Inferior parietal cortex (tissue), 1 donor: ENCODE measurements around the gene OR10X1.

ENCODE experiments used
- DNase-seq: peaks from one replicate; pipeline ENCODE4 v3.0.0-alpha.2; 2016; ENCODE audit errors: extremely low spot score

Gene OR10X1

DNA sequence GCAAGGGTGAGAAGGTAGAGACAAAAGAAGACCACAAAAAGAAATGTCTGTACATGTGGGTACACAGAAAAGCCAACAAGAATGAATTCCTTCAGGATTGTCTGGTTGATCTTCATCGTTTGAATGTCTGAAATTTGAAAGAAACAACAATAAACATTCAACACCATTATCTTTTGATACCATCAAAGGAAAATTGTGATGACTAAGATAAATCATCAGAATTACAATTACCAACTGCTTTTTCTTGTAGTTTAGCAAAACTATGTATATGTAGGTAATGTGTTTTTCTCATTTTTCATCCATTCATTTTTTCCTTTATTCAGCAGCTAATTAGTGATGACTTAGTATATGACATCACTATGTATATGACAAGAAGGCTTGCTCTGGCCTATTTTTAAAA is at the start of gene OR10X1:
Gene OR10X1 (minus strand): TSS at position 167 of the 400 bp plus-strand sequence. CDS start 0 bp downstream, at position 167.
- no peak for DNase-seq

DNA sequence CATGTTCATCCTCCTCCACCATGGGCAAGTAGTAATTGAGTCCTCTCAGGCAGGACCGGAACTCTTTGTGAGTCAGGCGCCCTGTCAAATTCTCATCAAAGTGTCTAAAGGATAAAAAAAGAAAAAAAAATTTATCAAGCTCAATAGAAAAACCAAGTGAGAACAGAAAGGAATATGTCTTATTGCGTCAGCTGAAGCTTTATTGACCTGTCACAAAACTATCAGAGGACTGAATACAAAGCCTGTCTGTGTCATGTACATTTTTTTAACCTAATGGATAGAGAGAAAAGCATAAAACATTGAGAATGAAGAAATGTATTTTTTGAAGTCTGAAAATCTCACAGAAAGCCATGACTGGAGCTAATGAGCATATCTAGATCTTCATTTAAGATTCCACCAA is 34.1 kb upstream of the OR10X1 start:
- DNase-seq: no peak

- no peak for DNase-seq
Measured at GRCh38 chr1:158611916-158612315, 32.2 kb upstream of the OR10X1 start.

GRCh38 chr1:158607296-158607695 is 27.6 kb upstream of the OR10X1 start:
- no peak for DNase-seq

DNA sequence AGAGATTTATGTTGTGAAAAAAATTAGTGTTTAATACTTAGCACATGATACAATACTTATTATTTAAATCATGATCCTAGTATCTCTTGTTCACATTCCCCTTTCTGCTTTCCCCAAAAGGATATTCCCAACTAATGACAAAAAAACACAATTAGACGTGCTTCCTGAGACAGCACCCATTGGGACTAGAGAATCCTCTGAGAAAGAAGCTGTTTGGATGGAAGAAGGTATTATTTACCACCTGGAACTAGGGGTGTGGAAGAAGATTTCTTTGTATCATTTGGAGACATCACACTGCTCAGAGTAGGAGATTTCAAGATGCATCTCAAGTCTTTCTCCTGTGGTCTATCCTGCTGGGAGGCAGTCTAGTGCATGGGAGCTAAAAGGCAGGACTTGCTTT is 25.3 kb upstream of the OR10X1 start, which contains the start of gene OR10Z1:
Gene OR10Z1 (plus strand): TSS at position 301 of the 400 bp plus-strand sequence. CDS start 1,171 bp downstream, outside the sequence.
- DNase-seq: no peak

DNA sequence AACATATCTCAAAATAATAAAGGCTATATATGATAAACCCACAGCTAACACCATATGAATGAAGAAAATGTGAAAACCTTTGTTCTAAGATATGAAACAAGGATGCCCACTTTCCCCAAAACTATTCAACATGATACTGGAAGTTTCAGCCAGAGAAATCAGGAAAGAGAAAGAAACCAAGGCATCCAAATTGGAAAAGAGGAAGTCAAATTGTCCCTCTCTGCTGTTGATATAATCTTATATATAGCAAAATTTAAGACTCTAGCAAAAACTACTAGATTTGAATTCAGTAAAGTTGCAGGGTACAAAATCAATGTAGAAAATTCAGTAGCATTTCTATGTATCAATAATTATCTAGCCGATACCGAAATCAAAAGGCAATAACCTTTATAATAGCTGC is 21.0 kb upstream of the OR10X1 start:
- no peak for DNase-seq

- no peak for DNase-seq
Measured at GRCh38 chr1:158586942-158587341, 7.2 kb upstream of the OR10X1 start.

DNA sequence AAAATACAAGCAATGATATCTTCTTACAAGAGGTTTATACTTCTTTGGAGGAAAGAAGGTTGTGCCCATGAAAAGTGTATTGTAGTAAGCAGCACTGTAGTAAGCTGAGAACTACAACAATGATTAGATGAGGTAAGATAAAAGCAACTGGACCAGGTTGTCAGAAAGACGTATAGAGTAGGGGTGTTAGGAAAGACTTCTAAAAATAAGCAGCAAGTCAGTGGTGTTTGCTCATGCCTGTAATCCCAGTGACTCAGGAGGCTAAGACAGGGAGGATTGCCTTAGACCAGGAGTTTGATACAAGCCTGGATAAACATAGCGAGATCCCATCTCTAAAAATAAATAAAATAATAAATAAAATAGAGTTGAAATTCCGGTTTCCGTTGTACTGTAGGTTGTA is 4.3 kb upstream of the OR10X1 start:
- DNase-seq: no peak

GRCh38 chr1:158577561-158577960 is 2.1 kb downstream of the OR10X1 start:
- DNase-seq: no peak

DNA sequence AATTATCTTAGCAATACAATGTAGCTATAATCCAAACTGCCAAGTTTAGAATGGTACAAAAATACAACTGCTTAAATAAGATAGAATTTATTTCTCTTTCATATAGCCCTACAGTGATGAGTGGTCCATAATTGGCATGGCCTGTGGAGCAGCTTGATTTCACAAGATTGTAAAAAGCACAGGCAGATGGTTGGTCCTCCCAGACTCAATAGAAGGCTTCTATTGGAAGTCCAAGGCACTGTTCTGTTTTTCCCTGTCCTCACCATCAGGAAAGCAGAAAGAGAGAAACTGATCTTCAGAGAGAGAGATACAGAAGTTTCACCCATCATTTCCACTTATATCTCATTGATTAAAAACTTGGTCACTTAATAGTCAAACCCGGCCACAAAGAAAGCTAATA is 7.5 kb downstream of the OR10X1 start:
- DNase-seq: no peak

GRCh38 chr1:158570480-158570879 is 9.2 kb downstream of the OR10X1 start, which contains the start of gene OR6P1:
OR6P1 (minus strand) TSS chr1:158570580; CDS start chr1:158563604, 6,976 bp downstream.
- no peak for DNase-seq

DNA sequence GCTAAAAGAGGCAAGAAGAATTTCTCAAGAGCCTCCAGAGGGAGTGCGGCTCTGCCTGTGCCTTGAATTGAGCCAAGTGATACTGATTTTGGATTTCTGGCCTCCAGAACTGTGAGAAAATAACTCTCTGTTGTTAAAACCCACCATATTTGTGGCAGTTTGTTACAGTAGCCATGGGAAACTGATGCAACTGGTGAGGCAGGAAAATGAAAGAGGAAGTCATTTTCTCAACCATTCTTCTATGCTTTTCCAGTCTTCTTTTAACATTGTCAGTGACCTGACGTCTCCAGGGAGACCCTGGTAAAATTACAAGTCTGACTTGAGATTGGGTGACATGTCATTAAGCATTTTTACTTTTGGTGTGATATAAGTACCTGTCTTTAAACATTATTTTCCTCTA is 15.1 kb downstream of the OR10X1 start:
- DNase-seq: no peak

DNA sequence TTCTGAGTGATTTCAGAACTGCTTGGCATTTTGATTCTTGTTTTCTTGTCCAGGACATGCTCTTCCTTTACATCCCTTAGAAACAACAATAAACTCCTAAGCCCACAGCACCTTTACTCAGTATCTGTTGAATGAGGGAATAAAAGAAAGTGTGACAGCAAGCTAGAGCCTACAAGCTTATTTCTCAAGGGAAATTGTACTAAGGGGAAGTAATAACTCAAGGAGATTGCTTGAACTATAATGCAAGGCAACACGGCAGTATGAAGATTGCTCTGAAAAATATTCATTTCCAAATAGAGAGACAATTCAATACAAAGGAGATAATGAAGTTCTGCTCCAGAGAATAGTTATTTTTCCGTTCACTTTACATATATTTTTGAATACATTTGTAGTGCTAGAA is 15.8 kb downstream of the OR10X1 start:
- no peak for DNase-seq

- no peak for DNase-seq
Measured at GRCh38 chr1:158559696-158560095, 20.0 kb downstream of the OR10X1 start.

DNA sequence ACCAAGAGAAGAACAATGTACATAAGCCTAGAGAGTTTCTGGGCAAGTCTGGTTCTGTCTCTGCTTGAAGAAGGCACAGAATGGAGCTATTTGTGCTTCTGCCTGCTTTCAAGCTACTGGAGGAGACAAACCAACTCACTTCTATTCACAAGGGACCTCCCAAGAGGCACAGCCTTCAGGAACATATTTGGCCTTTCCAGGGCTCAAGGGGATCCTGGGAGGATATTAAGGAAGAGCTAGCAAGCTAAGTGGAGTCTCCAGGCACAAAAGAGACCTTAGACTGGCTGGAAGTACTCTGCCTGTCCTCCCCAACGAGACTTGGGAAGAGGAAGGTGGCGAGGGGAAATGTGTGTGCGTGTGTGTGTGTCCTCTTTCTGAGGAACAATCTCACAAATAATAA is 25.3 kb downstream of the OR10X1 start, which contains the start of gene OR6Y1:
Gene OR6Y1 (minus strand): TSS at position 54 of the 400 bp plus-strand sequence. CDS start 6,300 bp downstream, outside the sequence.
- no peak for DNase-seq

GRCh38 chr1:158552296-158552695 is 27.4 kb downstream of the OR10X1 start:
- DNase-seq: no peak

DNA sequence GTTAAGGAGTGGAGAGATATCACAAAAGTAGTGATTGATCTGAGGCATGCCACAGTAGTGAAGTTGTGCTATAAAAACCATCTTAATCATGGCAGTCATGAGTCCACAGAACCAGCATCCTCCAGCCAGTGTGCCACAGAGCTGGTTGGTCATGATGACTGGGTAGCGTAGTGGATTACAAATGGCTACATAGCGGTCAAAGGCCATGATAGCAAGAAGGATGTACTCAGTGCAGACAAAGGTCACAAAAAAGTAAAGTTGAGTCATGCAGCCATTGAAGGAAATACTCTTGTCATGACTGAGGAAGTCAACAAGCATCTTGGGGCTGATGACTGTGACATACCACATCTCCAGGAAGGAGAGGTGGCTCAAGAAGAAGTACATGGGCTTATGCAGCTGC is 32.2 kb downstream of the OR10X1 start:
- no peak for DNase-seq

GRCh38 chr1:158537609-158538008 is 42.1 kb downstream of the OR10X1 start:
- no peak for DNase-seq

DNA sequence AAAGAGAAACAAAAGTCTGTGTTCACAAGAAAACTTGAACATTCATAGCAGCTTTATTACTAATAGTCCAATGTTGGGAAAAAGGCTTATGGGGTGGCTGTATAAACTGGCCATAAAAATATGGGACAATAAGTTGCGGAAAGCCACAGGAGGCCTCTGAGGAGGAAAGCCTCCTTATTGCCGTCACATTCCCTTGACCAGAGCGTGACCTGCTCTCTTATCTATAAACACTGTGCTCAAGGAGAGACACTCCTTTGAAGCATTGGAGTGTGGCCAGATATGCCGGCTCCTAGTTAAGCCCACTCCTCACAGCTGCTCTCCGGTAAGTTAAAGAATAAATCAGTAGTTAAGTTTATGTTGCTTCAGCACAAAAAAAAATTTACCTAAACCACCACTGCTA is 45.2 kb downstream of the OR10X1 start:
- no peak for DNase-seq
